NCI-H510A treated with DMSO at 0.1 percent for 48 hours (cell line): ENCODE data around the gene TLE5.
"Not testable (repeated sequence)": the region's sequence is repeated elsewhere in the genome, so short reads cannot be mapped to it uniquely, and the experiment has no call there.

Experiments
- DNase-seq: peaks from one replicate; lab custom pipeline; 2025; lab: John Stamatoyannopoulos, UW

The TLE5 gene

DNA sequence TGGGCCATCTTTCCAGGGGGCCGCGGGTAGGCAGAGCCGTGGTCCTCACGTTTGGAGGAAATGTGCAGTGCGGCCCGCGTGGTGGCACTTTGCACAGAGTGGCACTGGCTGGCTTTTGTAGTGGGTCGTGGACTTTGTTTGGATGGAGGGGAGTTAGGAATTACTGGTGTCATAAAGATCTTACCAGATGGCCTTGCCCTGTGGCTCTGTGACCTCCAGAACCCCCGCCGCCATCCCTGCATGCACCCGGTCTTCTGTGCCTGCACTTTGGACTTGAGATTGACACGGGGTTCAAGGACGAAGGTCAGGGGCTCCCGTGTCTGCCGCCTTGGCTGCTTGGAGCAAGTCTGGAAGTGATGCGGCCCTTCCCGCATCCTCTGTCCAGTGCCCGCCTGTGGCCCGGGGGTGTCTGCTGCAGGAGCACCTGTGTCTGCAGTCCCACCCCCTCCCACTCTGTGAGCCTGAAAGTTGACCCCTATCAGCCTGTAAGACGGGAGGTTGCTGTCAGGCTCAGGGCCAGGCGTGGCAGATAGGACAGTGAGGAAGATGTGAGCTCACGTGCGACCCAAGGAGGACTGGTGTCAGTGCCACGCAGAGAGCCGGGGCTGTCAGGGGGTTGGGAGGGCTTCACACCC is 34.1 kb upstream of the TLE5 start:
- no peak for DNase-seq

DNA sequence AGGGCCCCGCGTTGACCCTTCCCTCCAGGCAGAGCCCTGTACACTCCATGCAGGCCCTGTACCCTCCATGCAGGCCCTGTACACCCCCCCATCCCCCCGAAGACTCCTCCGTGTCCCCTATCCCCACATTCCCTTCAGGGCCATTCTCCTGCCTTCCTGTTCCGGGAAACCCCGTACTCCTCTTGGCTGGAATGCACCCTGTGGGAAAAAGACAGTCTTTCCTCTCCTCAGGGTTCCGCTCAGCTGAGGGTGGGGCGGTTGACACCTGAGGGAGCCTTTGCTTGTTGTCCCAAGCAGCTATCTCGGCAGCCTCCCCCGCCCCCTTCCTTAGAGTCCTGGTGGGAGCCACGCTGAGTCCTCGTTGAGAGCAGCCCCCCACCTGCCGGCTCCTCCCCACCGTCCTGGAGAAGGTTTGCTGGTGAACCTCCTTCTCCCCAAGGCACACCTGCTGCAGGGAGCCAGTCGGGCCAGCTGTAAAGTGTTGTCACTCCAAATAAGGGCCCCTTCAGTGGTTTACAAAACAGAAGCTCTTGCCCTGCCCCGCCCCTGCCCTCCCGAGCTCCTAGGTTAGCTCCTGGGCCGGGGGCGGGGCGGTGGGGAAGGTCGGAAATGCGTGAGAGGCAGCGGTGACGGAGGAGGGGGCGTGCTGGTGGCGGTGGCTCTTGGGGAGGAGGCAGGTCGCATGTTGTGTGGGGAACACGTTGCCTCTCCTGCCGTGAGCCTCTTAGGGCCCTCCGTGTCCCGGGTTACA is 33.3 kb upstream of the TLE5 start:
- DNase-seq = no peak

DNA sequence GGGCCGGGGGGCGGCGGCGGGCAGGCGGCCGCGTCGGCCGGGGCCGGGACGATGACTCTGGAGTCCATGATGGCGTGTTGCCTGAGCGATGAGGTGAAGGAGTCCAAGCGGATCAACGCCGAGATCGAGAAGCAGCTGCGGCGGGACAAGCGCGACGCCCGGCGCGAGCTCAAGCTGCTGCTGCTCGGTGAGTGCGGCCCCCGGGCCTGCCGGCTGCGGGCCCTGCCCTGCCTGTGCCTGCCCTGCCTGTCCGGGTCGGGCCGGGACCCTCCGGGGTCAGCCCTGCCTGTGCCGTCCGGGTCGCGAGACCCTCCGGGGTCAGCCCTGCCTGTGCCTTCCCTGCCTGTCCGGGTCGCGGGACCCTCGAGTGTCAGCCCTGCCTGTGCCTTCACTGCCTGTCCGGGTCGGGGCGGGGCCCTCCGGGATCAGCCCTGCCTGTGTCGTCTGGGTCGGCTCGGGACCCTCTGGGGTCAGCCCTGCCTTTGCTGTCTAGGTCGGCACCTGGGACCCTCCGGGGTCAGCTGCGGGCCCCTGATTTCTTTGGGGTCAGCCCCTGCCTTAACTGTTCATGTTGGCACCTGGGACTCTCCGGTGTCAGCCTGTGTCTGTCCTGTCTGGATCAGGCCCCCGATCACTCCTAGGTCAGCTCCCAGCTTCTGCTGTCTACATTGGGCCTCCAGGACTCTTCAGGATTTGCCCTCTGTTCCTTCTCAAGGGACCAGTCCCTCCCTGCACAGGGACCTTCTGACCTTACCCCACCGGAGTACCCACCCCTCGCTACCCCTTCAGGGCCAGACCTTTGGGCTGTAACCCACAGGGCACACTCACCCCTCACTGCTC is 32.5 kb upstream of the TLE5 start:
- no peak for DNase-seq

DNA sequence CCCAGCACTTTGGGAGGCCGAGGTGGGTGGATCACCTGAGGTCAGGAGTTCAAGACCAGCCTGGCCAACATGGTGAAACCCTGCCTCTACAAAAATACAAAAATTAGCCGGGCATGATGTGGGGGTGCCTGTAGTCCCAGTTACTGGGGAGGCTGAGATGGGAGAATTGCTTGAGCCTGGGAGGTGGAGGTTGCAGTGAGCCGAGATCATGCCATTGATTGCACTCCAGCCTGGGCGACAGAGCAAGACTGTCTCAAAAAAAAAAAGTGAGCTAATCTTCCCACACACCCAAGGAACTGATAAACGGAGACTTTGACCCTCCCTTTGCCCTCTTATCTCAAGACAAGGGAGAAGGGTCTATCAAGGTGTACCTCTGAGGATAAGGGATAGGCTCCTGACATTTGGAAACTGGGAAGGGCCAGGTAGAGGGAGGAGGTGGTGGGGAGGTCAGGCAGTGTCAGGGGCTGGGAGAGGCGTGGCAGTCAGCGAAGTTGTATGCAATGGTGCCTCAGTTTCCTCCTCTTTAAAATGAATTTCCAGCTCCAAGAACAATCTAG is 27.1 kb upstream of the TLE5 start:
- not testable (repeated sequence) for DNase-seq

GRCh38 chr19:3087769-3088168 is 25.5 kb upstream of the TLE5 start:
- DNase-seq = no peak

- no peak for DNase-seq
Measured at GRCh38 chr19:3084943-3085342, 22.6 kb upstream of the TLE5 start.

DNA sequence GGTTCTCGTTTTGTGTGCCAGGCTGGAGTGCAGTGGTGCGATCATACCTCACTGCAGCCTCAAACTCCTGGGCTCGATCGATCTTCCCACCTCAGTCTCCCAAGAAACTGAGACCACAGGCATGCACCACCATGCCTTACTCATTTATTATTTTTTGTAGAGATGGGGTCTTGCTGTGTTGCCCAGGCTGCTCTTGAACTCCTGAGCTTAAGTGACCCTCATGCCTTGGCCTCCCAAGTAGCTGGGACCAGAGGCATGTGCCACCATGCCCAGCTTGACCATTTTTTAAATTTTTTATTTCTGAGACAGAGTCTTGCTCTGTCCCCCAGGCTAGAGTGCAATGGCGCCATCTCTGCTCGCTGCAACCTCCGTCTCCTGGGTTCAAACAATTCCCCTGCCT is 21.7 kb upstream of the TLE5 start:
- no peak for DNase-seq

DNA sequence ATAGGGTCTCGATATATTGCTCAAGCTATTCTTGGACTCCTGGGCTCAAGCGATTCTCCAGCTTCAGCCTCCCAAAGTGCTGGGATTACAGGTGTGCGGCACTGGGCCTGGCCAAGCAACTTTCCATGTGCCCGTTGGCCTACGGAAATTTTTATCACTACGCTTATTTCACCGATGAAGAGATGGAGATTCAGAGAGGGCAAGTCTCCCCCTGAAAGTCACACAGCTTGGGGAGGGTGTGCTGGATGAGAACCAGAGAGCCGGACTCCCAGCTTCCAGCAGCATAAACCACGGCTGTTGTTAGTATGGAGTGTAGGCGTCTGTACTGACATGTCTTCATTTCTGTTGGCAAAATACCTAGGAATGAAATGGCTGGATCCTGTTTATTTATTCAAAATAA is 20.0 kb upstream of the TLE5 start:
- no peak for DNase-seq

- no peak for DNase-seq
Measured at GRCh38 chr19:3080286-3080685, 18.0 kb upstream of the TLE5 start.

DNA sequence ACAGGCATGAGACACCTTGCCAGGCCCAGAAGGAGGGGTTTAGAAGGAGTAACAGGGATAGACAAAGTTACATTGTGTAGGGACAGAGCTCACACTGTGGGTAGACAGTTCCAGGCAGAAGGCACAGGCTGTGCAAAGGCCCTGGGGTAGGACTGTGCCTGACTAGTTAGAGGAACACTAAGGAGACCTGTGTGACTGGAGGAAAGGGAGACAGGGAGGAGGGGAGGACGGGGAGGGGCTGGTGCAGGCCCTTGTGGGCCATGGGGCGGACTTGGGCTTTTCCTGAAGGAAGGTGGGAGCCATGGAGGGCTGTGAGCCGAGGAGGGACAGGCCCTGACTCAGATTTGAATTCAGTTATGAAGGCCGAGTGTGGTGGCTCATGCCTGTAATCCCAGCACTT is 17.3 kb upstream of the TLE5 start:
- no peak for DNase-seq

GRCh38 chr19:3075605-3076431 is 13.5 kb upstream of the TLE5 start:
- DNase-seq = peak; percentile 42

- no peak for DNase-seq
Measured at GRCh38 chr19:3073931-3074595, 11.8 kb upstream of the TLE5 start.

GRCh38 chr19:3073159-3073563 is 10.9 kb upstream of the TLE5 start:
- DNase-seq = peak; percentile 32

DNA sequence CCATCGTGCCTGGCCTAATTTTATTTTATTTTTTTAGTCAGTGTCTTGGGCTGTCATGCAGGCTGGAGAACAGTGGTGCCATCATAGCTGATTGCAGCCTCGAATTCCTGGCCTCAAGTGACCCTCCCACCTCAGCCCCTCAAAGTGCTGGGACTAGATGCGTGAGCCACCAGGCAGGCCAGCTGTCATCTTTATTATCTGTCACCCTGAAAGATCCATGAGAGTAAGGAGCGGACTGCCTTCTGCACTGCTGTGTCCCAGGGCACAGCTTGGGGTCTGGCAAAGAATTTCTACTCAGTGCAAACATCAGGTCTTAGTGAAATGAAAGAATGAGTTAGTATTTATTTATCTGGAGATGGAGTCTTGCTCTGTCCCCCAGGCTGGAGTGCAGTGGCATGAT is 9.5 kb upstream of the TLE5 start:
- DNase-seq = no peak

DNA sequence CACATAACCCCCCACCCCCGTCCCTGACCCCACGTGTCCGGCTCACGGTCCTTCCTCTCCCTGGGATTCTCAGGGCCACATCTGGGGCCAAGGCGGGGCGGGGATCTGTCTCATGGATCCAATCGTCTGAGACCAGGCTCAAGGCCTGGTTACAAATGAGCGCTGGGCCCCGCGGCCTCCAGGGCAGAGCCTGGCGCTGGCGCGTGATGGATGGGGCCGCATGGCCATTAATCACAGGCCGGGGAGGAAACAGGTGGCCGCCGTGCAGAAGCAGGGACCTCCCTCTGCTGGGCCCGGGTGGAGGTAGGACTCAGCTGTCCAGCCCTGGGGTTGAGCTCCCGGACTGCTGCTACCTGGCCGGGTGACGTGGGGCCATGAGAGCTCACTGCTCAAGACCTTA is 5.8 kb upstream of the TLE5 start:
- peak; percentile 59 for DNase-seq

DNA sequence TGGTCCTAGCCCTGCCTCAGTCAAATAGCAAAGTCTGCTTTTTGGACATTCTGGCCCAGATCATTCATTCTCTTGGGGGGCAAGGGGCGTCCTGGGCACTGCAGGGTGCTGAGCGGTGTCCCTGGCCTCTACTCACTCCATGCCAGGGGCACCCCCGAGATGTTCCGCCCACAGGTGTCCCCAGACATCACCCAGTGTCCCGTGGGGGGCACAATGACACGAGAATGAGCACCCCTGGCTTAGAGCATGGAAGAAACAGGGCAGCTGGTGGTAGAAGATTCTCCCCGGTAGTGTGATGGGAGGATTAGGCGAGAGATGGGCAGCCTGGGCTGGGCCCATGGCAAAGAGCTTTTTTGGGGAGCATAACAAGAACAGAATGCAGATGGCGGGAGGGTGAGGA is 5.3 kb upstream of the TLE5 start:
- no peak for DNase-seq

DNA sequence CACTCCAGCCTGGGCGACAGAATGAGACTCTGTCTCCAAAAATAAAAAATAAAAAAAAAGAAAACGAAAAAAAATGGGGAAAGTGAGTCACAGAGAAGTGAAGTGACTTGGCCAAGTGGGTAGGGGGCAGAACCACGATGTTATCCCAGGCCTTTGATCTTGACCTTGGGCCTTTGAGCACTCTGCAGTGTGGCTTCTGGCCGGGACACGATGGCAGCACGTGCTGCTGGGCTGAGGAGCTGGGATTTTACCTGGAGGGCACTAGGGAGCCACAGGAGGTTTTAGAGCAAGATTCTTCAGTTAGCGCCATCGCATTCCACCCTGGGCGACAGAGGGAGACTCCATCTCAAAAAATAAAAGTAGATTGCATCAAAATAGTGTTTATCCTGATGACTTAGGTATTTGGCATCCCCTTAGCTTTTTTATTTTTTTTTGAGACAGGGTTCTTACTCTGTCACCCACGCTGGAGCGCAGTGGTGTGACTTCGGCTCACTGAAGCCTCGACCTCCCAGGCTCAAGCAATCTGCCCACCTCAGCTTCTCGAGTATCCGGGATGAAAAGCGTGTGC is 4.3 kb upstream of the TLE5 start:
- no peak for DNase-seq

- peak; percentile 59 for DNase-seq
Measured at GRCh38 chr19:3065675-3066357, 3.5 kb upstream of the TLE5 start.

DNA sequence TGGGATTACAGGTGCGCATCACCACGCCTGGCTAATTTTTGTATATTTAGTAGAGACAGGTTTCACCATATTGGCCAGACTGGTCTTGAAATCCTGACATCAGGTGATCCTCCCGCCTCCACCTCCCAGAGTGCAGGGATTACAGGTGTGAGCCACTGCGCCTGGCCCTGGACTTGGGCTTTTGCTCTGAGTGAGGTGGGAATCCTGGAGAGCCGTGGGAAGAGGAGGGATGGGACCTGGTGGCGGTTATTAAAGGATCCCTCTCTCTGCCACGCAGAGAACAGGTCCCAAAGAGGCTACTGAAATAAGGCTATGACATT is 1.7 kb upstream of the TLE5 start:
- no peak for DNase-seq
